ENCODE measurements around the gene TENM4. TPM values are rescaled to one million over a fixed set of nuclear protein-coding genes. Genes with fewer than 3 reads are reported as not detected.

Gene TENM4
- total RNA-seq, 1 experiment from 2014 or later: 25.0 TPM

- DNase-seq (ENCODE audit: low spot score) (no peak), ATAC-seq (no peak)
- Mint-ChIP-seq H3K9me3 (no peaks in the 10 kb centered on the region), H3K36me3 (no peaks in the 10 kb centered on the region), H3K27me3 (ENCODE audit: low read depth) (peaks cover 5% of the 10 kb centered on the region), H3K4me3 (no peak overlapping the region), H3K27ac (no peak overlapping the region), H3K4me1 (peaks cover 38% of the 10 kb centered on the region)
- CTCF ChIA-PET: interaction anchor here (0.6 to 1.2 kb wide), 3 partner anchors 20 to 365 kb away, joined by 3 to 5 read pairs (median 3); no protein-coding TSS in a partner anchor
- TF ChIP-seq CREB1 (CRISPR knock-in tag; IDR thresholded peaks at IDR 0.05) (no peak), ZNF532 (CRISPR knock-in tag; IDR thresholded peaks at IDR 0.05; ENCODE audit: borderline replicate concordance) (no peak), ZNF512 (CRISPR knock-in tag; IDR thresholded peaks at IDR 0.05; ENCODE audit: borderline replicate concordance) (no peak), FOXP1 (CRISPR knock-in tag; IDR thresholded peaks at IDR 0.05; ENCODE audit: borderline replicate concordance) (no peak), ZNF138 (CRISPR knock-in tag; conservative IDR thresholded peaks at IDR 0.05) (no peak), GABPB1 (CRISPR knock-in tag; IDR thresholded peaks at IDR 0.05) (no peak), STAT6 (CRISPR knock-in tag; conservative IDR thresholded peaks at IDR 0.05; ENCODE audit: low read depth) (no peak), ZNF425 (CRISPR knock-in tag; conservative IDR thresholded peaks at IDR 0.05) (no peak), ZNF219 (CRISPR knock-in tag; IDR thresholded peaks at IDR 0.05; ENCODE audit: borderline replicate concordance) (no peak), CREM (CRISPR knock-in tag; IDR thresholded peaks at IDR 0.05) (no peak), JUN (CRISPR knock-in tag; IDR thresholded peaks at IDR 0.05) (no peak), NFATC4 (CRISPR knock-in tag; IDR thresholded peaks at IDR 0.05) (no peak), IRF1 (CRISPR knock-in tag; IDR thresholded peaks at IDR 0.05) (no peak)
- POLR2A ChIA-PET: no interaction called here
Measured at GRCh38 chr11:79465160-79465559, 24.3 kb upstream of the TENM4 start.

All from WTC11 (cell line).